H1 (cell line): ENCODE data around the gene KCTD15. TPM values are rescaled to one million over a fixed set of nuclear protein-coding genes. Genes with fewer than 3 reads are reported as not detected.
A peak's percentile ranks its signal among the peaks of the same experiment; 100 is the strongest.

ENCODE experiments used
- CTCF ChIA-PET: fragments of 300-600 bp; sonication (Branson Sonifier 250); formaldehyde crosslinking; loops from one replicate; lab custom pipeline; 2021; ENCODE audit not compliant: partially characterized antibody; lab: Charles Lee
- POLR2A ChIA-PET: fragments of 300-600 bp; sonication (Branson Sonifier 250); formaldehyde crosslinking; loops from one replicate; lab custom pipeline; 2021; ENCODE audit warnings: inconsistent platforms; ENCODE audit not compliant: partially characterized antibody; lab: Charles Lee
- DNase-seq, 2 experiments: peaks; one replicate each; pipeline versions ENCODE4 v3.0.0 to v3.0.0-alpha.2; 2010 to 2022; ENCODE audit warnings: low spot score in 2 of 2, low read depth in 1 of 2, mixed read lengths in 1 of 2
- FAIRE-seq: peaks from 2 replicates; lab custom pipeline; 2011; peaks lifted over from hg19 to GRCh38; lab: Jason Lieb, UNC
- H2AFZ ChIP-seq: 2 replicates; pipeline ENCODE4 v1.8.1; 2012; ENCODE audit warnings: low read length, inconsistent platforms
- H2AK5ac ChIP-seq: 2 replicates; pipeline ENCODE4 v1.6.1; 2013; ENCODE audit warnings: low read depth, low read length
- H2BK120ac ChIP-seq: replicated peaks from 2 replicates; pipeline ENCODE3; 2013; ENCODE audit warnings: low read depth, low read length, inconsistent platforms
- H2BK12ac ChIP-seq: 2 replicates; pipeline ENCODE4 v1.6.1; 2013; ENCODE audit warnings: low read depth, low read length
- H2BK15ac ChIP-seq: 2 replicates; pipeline ENCODE4 v1.6.1; 2013; ENCODE audit warnings: low read length
- H2BK20ac ChIP-seq: 2 replicates; pipeline ENCODE4 v1.6.1; 2013; ENCODE audit warnings: low read length
- H2BK5ac ChIP-seq: 2 replicates; pipeline ENCODE4 v1.6.1; 2013; ENCODE audit warnings: low read depth, low read length
- H3K14ac ChIP-seq: 2 replicates; pipeline ENCODE4 v1.6.1; 2013; ENCODE audit warnings: inconsistent platforms; ENCODE audit not compliant: insufficient read length
- H3K18ac ChIP-seq: 2 replicates; pipeline ENCODE4 v1.6.1; 2013; ENCODE audit warnings: low read length; ENCODE audit errors: extremely low read depth
- H3K23ac ChIP-seq: 2 replicates; pipeline ENCODE4 v1.6.1; 2013; ENCODE audit warnings: inconsistent platforms; ENCODE audit not compliant: insufficient read length
- H3K23me2 ChIP-seq: 2 replicates; pipeline ENCODE4 v1.6.1; 2013; ENCODE audit warnings: low read depth, low read length
- H3K27ac ChIP-seq: 2 replicates; pipeline ENCODE4 v1.6.1; 2011; ENCODE audit warnings: low read depth, low read length, inconsistent platforms
- H3K27me3 ChIP-seq, 4 experiments: replicated peaks in 1 of 4; 1 replicate in 1 of 4; 2 replicates in 3 of 4; pipeline versions ENCODE4 v1.6.1 to v1.8.1; 2011 to 2013; ENCODE audit warnings: low read length in 3 of 4, mild to moderate bottlenecking in 3 of 4, inconsistent platforms in 2 of 4, mixed read lengths in 2 of 4, moderate library complexity in 1 of 4; ENCODE audit not compliant: control insufficient read depth in 3 of 4, insufficient read depth in 3 of 4; ENCODE audit errors: extremely low read depth in 1 of 4
- H3K36me3 ChIP-seq, 4 experiments: 2 replicates each; pipeline versions ENCODE4 v1.6.1 to v1.8.1; 2011 to 2013; ENCODE audit warnings: mild to moderate bottlenecking in 4 of 4, low read length in 3 of 4, moderate library complexity in 2 of 4, control low read depth in 1 of 4, inconsistent platforms in 1 of 4; ENCODE audit not compliant: insufficient read depth in 4 of 4, control insufficient read depth in 2 of 4
- H3K4ac ChIP-seq: replicated peaks from 2 replicates; pipeline ENCODE3; 2013; ENCODE audit warnings: low read length, low read depth, mixed read lengths, inconsistent platforms; ENCODE audit not compliant: insufficient read length
- H3K4me1 ChIP-seq, 4 experiments: replicated peaks in 1 of 4; 1 replicate in 1 of 4; 2 replicates in 3 of 4; pipeline versions ENCODE4 v1.6.1 to v1.8.1; 2011 to 2013; ENCODE audit warnings: low read length in 3 of 4, inconsistent platforms in 2 of 4, mixed read lengths in 1 of 4; ENCODE audit not compliant: insufficient read depth in 4 of 4, control insufficient read depth in 3 of 4
- H3K4me2 ChIP-seq, 2 experiments: 2 replicates each; pipeline versions ENCODE4 v1.6.1 to v1.8.1; 2011 to 2013; ENCODE audit warnings: low read depth in 2 of 2, low read length in 2 of 2, control low read depth in 1 of 2, inconsistent platforms in 1 of 2, mild to moderate bottlenecking in 1 of 2; ENCODE audit not compliant: insufficient read depth in 1 of 2
- H3K4me3 ChIP-seq, 4 experiments: fragments of 200-600, 300-600 bp in 1 of 4; sonication (generic), shearing (Covaris generic), sonication (Bioruptor Twin) in 1 of 4; 2 replicates each; pipeline versions ENCODE4 v1.5.1 to v1.8.1; 2011 to 2016; ENCODE audit warnings: low read length in 4 of 4, low read depth in 3 of 4, control low read depth in 2 of 4, inconsistent platforms in 2 of 4, mild to moderate bottlenecking in 2 of 4, mixed read lengths in 1 of 4, moderate library complexity in 1 of 4; ENCODE audit not compliant: insufficient read depth in 2 of 4; ENCODE audit errors: extremely low read depth in 1 of 4
- H3K56ac ChIP-seq: replicated peaks from 2 replicates; pipeline ENCODE3; 2013; ENCODE audit warnings: low read depth, mild to moderate bottlenecking, mixed read lengths, low read length, inconsistent platforms; ENCODE audit not compliant: insufficient read length
- H3K79me1 ChIP-seq: 2 replicates; pipeline ENCODE4 v1.6.1; 2013; ENCODE audit warnings: low read depth, low read length, control low read depth
- H3K79me2 ChIP-seq, 2 experiments: 2 replicates each; pipeline versions ENCODE4 v1.6.1 to v1.8.1; 2012 to 2013; ENCODE audit warnings: low read length in 2 of 2, mild to moderate bottlenecking in 2 of 2, inconsistent platforms in 1 of 2; ENCODE audit not compliant: insufficient read depth in 2 of 2, control insufficient read depth in 1 of 2
- H3K9ac ChIP-seq, 4 experiments: replicated peaks in 1 of 4; 1 replicate in 1 of 4; 2 replicates in 3 of 4; pipeline versions ENCODE4 v1.6.1 to v1.8.1; 2011 to 2013; ENCODE audit warnings: low read depth in 3 of 4, low read length in 3 of 4, control low read depth in 2 of 4, mild to moderate bottlenecking in 2 of 4, moderate library complexity in 2 of 4, inconsistent platforms in 1 of 4; ENCODE audit errors: extremely low read depth in 1 of 4
- H3K9me3 ChIP-seq, 2 experiments: 2 replicates each; pipeline versions ENCODE4 v1.6.1 to v1.8.1; 2012 to 2013; ENCODE audit warnings: mild to moderate bottlenecking in 2 of 2, moderate library complexity in 2 of 2, control low read depth in 1 of 2, inconsistent platforms in 1 of 2, low read depth in 1 of 2, low read length in 1 of 2, mixed read lengths in 1 of 2; ENCODE audit not compliant: insufficient read depth in 2 of 2
- H4K20me1 ChIP-seq, 2 experiments: replicated peaks in 1 of 2; 2 replicates each; pipeline versions ENCODE3 to v1.8.1; 2011 to 2013; ENCODE audit warnings: inconsistent platforms in 2 of 2, low read length in 2 of 2, mild to moderate bottlenecking in 1 of 2; ENCODE audit not compliant: insufficient read depth in 2 of 2, control insufficient read depth in 1 of 2
- H4K5ac ChIP-seq: 2 replicates; pipeline ENCODE4 v1.6.1; 2013; ENCODE audit warnings: low read length, low read depth, mixed read lengths, inconsistent platforms; ENCODE audit not compliant: insufficient read length
- H4K8ac ChIP-seq: 2 replicates; pipeline ENCODE4 v1.8.0; 2013; ENCODE audit warnings: mild to moderate bottlenecking, moderate library complexity, low read length, inconsistent platforms; ENCODE audit not compliant: insufficient read depth; ENCODE audit errors: extremely low read depth
- H4K91ac ChIP-seq: replicated peaks from 2 replicates; pipeline ENCODE3; 2013; ENCODE audit warnings: low read length, mixed read lengths, inconsistent platforms; ENCODE audit not compliant: insufficient read length
- CHD1 ChIP-seq: IDR thresholded peaks from 2 replicates; pipeline ENCODE4 v1.6.1; 2012; ENCODE audit warnings: low read depth, low read length, improper control_type of control experiment
- EP300 ChIP-seq, 2 experiments: IDR thresholded peaks; 1 replicate in 1 of 2; 2 replicates in 1 of 2; pipeline ENCODE4 v1.6.1; 2011 to 2012; ENCODE audit warnings: low read depth in 2 of 2, low read length in 2 of 2, mild to moderate bottlenecking in 2 of 2, borderline replicate concordance in 1 of 2, inconsistent platforms in 1 of 2, moderate library complexity in 1 of 2
- HDAC6 ChIP-seq: IDR thresholded peaks from one replicate; pipeline ENCODE4 v1.7.1; 2012; ENCODE audit warnings: low read depth, mild to moderate bottlenecking, inconsistent platforms, low read length, moderate library complexity
- JUND ChIP-seq: IDR thresholded peaks from 2 replicates; pipeline ENCODE4 v1.6.1; 2011; ENCODE audit warnings: mild to moderate bottlenecking, improper control_type of control experiment, low read length
- MAFK ChIP-seq: IDR thresholded peaks from 2 replicates; pipeline ENCODE4 v1.6.1; 2012; ENCODE audit warnings: low read depth, mild to moderate bottlenecking, improper control_type of control experiment, low read length
- MAX ChIP-seq: IDR thresholded peaks from 2 replicates; pipeline ENCODE4 v1.6.1; 2012; ENCODE audit warnings: inconsistent platforms
- NRF1 ChIP-seq: IDR thresholded peaks from 2 replicates; pipeline ENCODE4 v1.6.1; 2011; ENCODE audit warnings: mild to moderate bottlenecking, low read depth, low read length, improper control_type of control experiment
- RAD21 ChIP-seq, 2 experiments: IDR thresholded peaks in 1 of 2; conservative IDR thresholded peaks in 1 of 2; 2 replicates each; pipeline ENCODE4 v1.6.1; 2011; ENCODE audit warnings: low read depth in 2 of 2, low read length in 2 of 2, improper control_type of control experiment in 1 of 2, inconsistent platforms in 1 of 2, mild to moderate bottlenecking in 1 of 2, moderate library complexity in 1 of 2
- RXRA ChIP-seq: IDR thresholded peaks from 2 replicates; pipeline ENCODE4 v1.6.1; 2011; ENCODE audit warnings: low read depth, mild to moderate bottlenecking, low read length, moderate library complexity; ENCODE audit not compliant: insufficient read depth
- SIRT6 ChIP-seq: IDR thresholded peaks from one replicate; pipeline ENCODE4 v1.7.1; 2012; ENCODE audit warnings: low read length, inconsistent platforms
- TAF1 ChIP-seq: IDR thresholded peaks from 2 replicates; pipeline ENCODE4 v1.6.1; 2011; ENCODE audit warnings: mild to moderate bottlenecking, low read depth, low read length
- TCF12 ChIP-seq: IDR thresholded peaks from 2 replicates; pipeline ENCODE4 v1.6.1; 2011; ENCODE audit warnings: low read depth, mild to moderate bottlenecking, low read length
- TEAD4 ChIP-seq: IDR thresholded peaks from 2 replicates; pipeline ENCODE4 v1.6.1; 2012; ENCODE audit warnings: low read depth, low read length, inconsistent platforms, mixed read lengths
- WGBS, 2 experiments: shearing (Covaris generic) in 1 of 2; methylation state at CpG; one replicate each; pipeline versions ENCODE4 v1.1.6 to v1.1.7; 2013 to 2015; ENCODE audit warnings: low lambda C conversion rate in 2 of 2, mixed read lengths in 2 of 2, inconsistent platforms in 1 of 2, low coverage in 1 of 2, missing lambda C conversion rate in 1 of 2; ENCODE audit not compliant: insufficient replicate concordance in 2 of 2, insufficient coverage in 1 of 2, insufficient read length in 1 of 2; ENCODE audit errors: extremely low coverage in 1 of 2, missing lambda C conversion rate in 1 of 2; 5-methylcytosine and 5-hydroxymethylcytosine counted together
- polyA plus RNA-seq, 7 experiments: library from polyadenylated mRNA; depleted of rRNA in 3 of 7; stranded (reverse) in 5 of 7; unstranded in 2 of 7; fragments of >200 nt in 5 of 7; fragments of 200-250 nt in 2 of 7; gene quantifications; 1 replicate in 5 of 7; 2 replicates in 1 of 7; 4 replicates in 1 of 7; pipeline versions ENCODE4 v1.2.1 to v1.2.3, GENCODE V29; 2011 to 2013; ENCODE audit warnings: missing spikeins in 2 of 7, mixed read lengths in 2 of 7
- total RNA-seq: library from RNA; stranded (reverse); fragmentation: NEBNext Ultra II Directional; extraction: Animal tissue kit (Norgen Biotek cat#: 25700); gene quantifications from 2 replicates; pipeline ENCODE4 v1.2.1, GENCODE V29; 2021

Gene KCTD15
- total and polyA plus RNA-seq, 2 of the 8 experiments (the other 6 are each of a cell fraction or from before 2014, with no cell fraction given) = 25.1 to 27.0 TPM

DNA sequence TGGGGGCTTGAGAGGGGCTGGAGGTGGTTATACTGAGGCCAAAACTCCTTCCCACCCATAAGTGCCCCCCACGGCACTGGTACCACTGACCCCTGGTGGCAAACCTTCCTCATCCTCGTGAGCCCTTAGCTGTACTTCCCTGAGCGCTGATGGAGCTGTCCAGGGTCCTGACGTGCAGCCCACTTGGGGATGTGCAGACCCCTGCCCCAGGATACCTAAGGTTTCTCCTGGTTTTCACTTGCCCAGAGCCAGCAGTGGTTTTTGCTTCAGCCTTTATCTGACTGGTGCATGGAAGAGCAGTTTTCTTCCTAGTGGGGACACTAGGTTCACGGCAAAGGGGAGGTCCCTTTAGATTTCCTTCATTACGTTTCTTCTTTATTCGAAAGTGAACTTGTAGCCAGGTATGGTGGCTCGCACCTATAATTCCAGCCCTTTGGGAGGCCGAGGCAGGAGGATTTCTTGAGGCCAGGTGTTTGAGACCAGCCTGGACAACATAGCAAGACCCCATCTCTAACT lies 28.7 kb upstream of the KCTD15 start:
- POLR2A ChIA-PET = interaction anchor here (0.9 kb wide), 1 partner anchor 238 kb away, joined by 3 read pairs; no protein-coding TSS in a partner anchor
- no peaks in the 10 kb centered on the region for H3K23me2 ChIP-seq
- FAIRE-seq = no peak
- TF ChIP-seq RAD21 (IDR thresholded peaks at IDR 0.05 in 1 of 2, conservative IDR thresholded peaks at IDR 0.05 in 1 of 2; ENCODE audit: low read depth in 2 of 2, low read length in 2 of 2) (peak; percentile 65 to 74), MAX (peak; percentile 54), HDAC6 (no peak), RXRA (no peak), CHD1 (no peak), TCF12 (no peak), TAF1 (no peak), SIRT6 (no peak), NRF1 (no peak), JUND (no peak), EP300 (IDR thresholded peaks at IDR 0.05; ENCODE audit: borderline replicate concordance in 1 of 2, low read depth in 2 of 2, low read length in 2 of 2) (no peak), TEAD4 (no peak), MAFK (no peak)

More for the DNA sequence above, 28.7 kb upstream of the KCTD15 start:
- H3K14ac ChIP-seq = no peak overlapping the region
- no peaks in the 10 kb centered on the region for H3K9me3 ChIP-seq
- H3K79me1 ChIP-seq = no peaks in the 10 kb centered on the region
- no peak overlapping the region for H2AFZ ChIP-seq
- no peak overlapping the region for H2BK120ac ChIP-seq
- peaks cover 0 to 5% (median 0%) of the 10 kb centered on the region in 4 experiments; a peak in 2 of 8 replicates for H3K36me3 ChIP-seq
- H4K5ac ChIP-seq = no peak overlapping the region
- H3K56ac ChIP-seq = no peak overlapping the region
- no peaks in the 10 kb centered on the region for H3K79me2 ChIP-seq
- CTCF ChIA-PET = interaction anchor here (0.6 to 6.3 kb wide), 31 partner anchors 9 to 526 kb away, joined by 3 to 79 read pairs (median 4); no protein-coding TSS in a partner anchor
- no peak overlapping the region for H2BK5ac ChIP-seq
- no peak overlapping the region for H4K91ac ChIP-seq
- H3K4me1 ChIP-seq = peaks cover 0 to 5% (median 1%) of the 10 kb centered on the region in 4 experiments; a peak in 3 of 7 replicates
- DNase-seq = peak; percentile 44 to 95
- no peak overlapping the region for H4K8ac ChIP-seq
- no peak overlapping the region for H3K23ac ChIP-seq
- H2BK15ac ChIP-seq = no peak overlapping the region
- no peak overlapping the region for H2AK5ac ChIP-seq
- no peak overlapping the region for H3K18ac ChIP-seq
- WGBS, 2 experiments = 55% methylated on average over 9 of the region's 9 CpGs; no CpG with 5 or more reads in 1 of the 2 experiments
- no peak overlapping the region for H3K4me3 ChIP-seq
- H3K4me2 ChIP-seq = no peak overlapping the region
- no peak overlapping the region for H2BK20ac ChIP-seq
- no peaks in the 10 kb centered on the region for H3K27me3 ChIP-seq
- no peak overlapping the region for H3K4ac ChIP-seq
- H3K27ac ChIP-seq = no peak overlapping the region
- H4K20me1 ChIP-seq = peaks cover 4 to 11% of the 10 kb centered on the region in 2 experiments
- no peak overlapping the region for H3K9ac ChIP-seq
- no peak overlapping the region for H2BK12ac ChIP-seq
